GM19438 (cell line): ENCODE data around the gene DGCR2.
"Not testable (repeated sequence)": the region's sequence is repeated elsewhere in the genome, so short reads cannot be mapped to it uniquely, and the experiment has no call there.

Experiments used
- ATAC-seq: cut with Tn5 transposase; IDR thresholded peaks from one replicate; pipeline ENCODE4 v1.9.1; 2021; ENCODE audit warnings: low read depth; ENCODE audit not compliant: unreplicated experiment

DGCR2 gene

DNA sequence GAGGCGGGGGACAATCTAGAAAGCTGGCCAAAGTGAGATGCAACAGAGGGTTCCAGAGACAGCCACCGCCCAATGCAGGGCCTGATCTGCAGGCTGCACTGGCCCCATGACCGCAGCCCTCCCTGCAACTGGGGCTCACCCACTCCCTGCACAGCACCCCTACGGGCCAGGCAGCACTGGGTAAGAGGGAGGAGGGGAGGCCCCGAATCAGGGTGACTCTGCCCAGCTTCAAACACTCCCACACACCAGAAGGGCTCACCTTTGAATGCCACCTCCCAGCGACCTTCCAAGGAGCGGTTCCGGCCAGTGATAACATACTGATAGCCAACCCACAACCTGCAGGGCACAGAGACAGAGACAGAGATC, 59.3 kb downstream of the DGCR2 start:
- no peak for ATAC-seq

- ATAC-seq: no peak
These were observed 59.9 kb downstream of the DGCR2 start for GRCh38 chr22:19062139-19062942.

GRCh38 chr22:19061471-19062138, 60.6 kb downstream of the DGCR2 start:
- no peak for ATAC-seq

DNA sequence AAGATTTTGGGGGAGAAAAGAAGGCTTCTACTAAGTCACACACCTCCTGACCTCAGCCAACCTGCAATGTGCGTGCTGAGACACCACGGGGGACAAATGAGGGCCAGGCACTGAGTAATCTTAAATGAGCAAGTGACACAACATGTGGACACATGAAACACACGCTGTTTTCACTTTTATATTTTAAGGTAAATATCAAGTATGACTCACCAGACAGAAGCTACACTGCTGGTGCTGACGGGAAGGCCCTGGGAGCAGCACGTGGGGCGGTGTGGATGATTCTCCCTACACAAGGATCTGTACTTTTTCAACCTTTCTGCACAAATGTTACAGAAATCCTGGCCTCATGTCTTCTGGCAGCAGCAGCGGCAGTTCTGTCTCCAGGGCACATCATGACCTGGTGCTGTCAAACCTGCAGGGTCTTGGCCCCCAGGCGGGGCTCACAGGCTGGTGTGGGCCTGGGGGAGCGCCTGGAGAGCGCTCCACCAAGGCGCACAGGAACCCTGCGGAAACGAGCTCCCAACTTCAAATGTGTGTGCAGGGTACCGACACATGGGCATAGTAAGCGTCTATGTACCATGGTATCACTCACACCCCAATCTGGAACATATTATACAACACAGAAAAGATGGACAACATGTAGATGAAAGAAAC, 61.7 kb downstream of the DGCR2 start:
- ATAC-seq: no peak

GRCh38 chr22:19059481-19060278, 62.5 kb downstream of the DGCR2 start:
- no peak for ATAC-seq

GRCh38 chr22:19058713-19059451, 63.3 kb downstream of the DGCR2 start:
- ATAC-seq: no peak

DNA sequence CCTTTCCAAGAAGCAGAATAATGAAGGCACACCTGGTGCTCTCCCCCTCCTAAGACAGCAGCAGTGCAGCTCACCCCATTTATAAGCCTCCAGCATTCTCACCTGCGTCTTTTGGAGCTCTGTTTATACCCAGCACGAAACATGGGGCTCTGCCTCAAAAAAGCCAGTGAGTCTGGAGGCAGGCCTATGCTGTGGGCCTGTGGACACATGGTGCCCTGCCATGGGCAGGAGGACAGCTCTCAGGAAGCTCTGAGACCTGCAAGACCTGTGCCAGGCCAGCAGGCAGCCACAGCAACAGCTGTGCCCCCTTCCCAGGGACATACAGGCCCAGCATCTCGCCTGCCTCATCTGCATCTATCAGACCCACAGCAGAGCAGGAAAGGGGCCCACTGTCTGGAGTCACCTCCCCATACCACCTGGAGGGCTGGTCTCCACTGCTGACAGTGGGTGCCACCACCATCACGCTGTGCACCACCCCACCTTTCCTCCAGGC, 64.2 kb downstream of the DGCR2 start:
- ATAC-seq: no peak

GRCh38 chr22:19057539-19057938, 64.7 kb downstream of the DGCR2 start:
- ATAC-seq: no peak

DNA sequence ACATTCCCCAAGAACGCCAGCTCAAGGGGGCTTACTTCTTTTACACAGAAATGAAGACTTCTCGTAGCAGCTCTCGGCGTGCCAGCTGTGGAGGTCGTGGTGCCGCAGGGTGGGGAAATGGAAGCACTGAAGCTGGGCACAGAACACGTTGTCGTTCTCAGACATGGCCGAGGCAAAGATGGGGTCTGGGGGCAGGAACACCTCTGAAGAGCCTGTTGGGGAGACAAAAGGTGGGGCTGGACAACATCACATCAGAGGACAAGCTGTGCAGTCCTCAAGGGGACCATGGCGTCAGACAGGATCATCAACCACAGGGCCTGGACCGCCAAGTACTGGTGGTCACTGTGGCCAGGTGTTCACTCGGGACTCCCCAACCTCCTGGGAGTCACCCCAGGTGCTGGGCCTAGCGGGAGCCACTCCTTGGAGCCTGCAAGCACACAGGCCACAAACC, 65.2 kb downstream of the DGCR2 start:
- no peak for ATAC-seq

GRCh38 chr22:19055801-19056200, 66.4 kb downstream of the DGCR2 start:
- no peak for ATAC-seq

- ATAC-seq: no peak
These were observed 69.2 kb downstream of the DGCR2 start for GRCh38 chr22:19052941-19053541.

DNA sequence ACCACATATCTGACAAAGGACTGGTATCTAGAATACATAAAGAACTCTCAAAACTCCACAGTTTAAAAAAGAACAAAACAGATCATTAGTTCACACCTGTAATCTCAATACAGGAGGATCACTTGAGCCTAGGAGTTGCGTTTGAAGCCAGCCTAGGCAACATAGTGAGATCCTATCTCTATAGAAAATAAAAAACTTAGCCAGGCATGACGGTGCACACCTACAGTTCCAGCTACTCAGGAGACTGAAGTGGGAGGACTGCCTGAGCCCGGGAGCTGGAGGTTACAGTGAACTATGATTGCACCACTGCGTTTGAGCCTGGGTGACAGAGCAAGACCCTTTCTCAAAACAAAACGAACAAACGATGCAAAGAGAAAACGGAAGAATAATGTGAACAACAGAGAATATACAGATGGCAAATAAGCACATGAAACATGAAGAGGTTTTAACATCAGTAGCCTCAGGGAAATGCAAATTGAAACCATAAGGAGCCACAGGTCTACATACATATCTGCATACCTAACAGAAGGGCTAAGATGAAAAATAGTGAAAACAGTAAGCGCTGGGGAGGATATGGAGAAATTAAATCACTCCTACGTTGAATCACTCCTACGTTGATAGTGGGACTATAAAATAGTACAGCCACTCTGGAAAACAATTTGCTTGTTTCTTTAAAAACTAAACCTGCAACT, 70.7 kb downstream of the DGCR2 start:
- no peak for ATAC-seq

DNA sequence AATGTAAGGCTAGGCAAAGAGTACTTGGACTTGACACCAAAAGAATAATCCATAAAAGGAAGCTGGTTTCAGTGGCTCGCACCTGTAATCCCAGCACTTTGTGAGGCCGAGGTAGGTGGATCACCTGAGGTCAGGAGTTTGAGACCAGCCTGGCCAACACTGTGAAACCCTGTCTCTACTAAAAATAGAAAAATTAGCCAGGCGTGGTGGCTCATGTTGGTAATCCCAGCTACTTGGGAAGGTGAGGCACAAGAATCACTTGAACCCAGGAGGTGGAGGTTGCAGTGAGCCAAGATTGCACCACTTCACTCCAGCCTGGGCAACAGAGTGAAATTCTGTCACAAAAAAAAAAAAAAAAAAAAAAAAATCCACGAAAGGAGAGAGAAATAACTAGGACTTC, 71.4 kb downstream of the DGCR2 start:
- ATAC-seq: not testable (repeated sequence)

- no peak for ATAC-seq
These were observed 72.1 kb downstream of the DGCR2 start for GRCh38 chr22:19050117-19050516.

DNA sequence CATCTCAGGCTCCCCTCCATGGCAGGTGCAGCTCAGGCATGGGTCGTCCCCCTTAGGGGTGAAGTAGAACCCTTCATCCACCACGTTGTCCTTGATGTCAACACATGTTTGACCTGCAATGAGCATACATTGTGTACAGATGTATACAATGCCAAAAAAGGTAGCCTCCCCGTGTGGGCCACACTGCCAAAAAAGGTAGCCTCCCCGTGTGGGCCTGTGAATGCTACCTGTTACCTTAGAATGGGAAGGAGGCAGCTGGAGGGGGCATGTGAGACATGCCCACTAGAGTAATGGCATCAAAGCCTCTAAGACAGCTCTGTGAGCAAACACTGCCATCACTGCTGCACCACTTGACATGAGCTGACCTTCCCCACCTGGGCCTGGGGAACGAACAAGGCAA, 73.7 kb downstream of the DGCR2 start:
- ATAC-seq: no peak

- no peak for ATAC-seq
These were observed 74.2 kb downstream of the DGCR2 start for GRCh38 chr22:19047993-19048392.

- ATAC-seq: no peak
These were observed 75.2 kb downstream of the DGCR2 start for GRCh38 chr22:19046719-19047609.

- ATAC-seq: no peak
These were observed 75.9 kb downstream of the DGCR2 start for GRCh38 chr22:19046287-19046686.
